ENCODE results near the gene VWCE.

VWCE gene

DNA sequence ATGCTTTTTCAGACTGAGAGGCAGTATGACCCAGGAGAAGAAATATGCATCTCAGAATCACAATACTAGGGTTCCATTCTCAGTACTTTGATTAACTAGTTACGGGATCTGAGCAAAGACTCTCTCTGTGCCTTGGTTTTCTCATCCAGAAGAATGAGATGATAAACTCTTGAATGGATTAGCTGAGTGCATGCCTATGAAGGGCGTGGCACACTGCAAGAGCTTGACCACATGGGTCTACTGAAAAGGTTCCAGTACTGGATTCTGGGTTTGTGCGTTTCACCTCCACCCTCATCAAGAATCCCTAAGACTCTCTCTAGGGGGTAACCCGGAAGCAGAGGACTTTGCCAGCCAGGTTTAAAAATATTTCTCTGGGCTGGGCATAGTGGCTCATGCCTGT is 28.5 kb downstream of the VWCE start:
- Histone ChIP-seq H3K9me3 (replicated peaks; ENCODE audit: insufficient read depth, low read length) (no peaks in the 10 kb centered on the region), H3K4me1 (ENCODE audit: low read length) (no peaks in the 10 kb centered on the region), H3K27me3 (replicated peaks; ENCODE audit: insufficient read depth, low read length) (no peaks in the 10 kb centered on the region), H3K9ac (ENCODE audit: low read length) (no peak overlapping the region), H3F3A (ENCODE audit: insufficient read depth, low read length) (no peaks in the 10 kb centered on the region), H3K36me3 (replicated peaks; ENCODE audit: insufficient read depth, low read length) (no peaks in the 10 kb centered on the region), H3K79me2 (ENCODE audit: low read length) (no peaks in the 10 kb centered on the region), H4K20me1 (ENCODE audit: insufficient read depth, low read length) (no peaks in the 10 kb centered on the region), H3K27ac (ENCODE audit: low read length) (no peak overlapping the region), H3K4me3 (ENCODE audit: low read length) (no peak overlapping the region), H2AFZ (ENCODE audit: low read length) (no peak overlapping the region), H3K4me2 (ENCODE audit: low read depth, low read length) (no peak overlapping the region), H3K9me2 (replicated peaks; ENCODE audit: insufficient read depth, low read length) (no peaks in the 10 kb centered on the region)
- TF ChIP-seq, protein P1, sequence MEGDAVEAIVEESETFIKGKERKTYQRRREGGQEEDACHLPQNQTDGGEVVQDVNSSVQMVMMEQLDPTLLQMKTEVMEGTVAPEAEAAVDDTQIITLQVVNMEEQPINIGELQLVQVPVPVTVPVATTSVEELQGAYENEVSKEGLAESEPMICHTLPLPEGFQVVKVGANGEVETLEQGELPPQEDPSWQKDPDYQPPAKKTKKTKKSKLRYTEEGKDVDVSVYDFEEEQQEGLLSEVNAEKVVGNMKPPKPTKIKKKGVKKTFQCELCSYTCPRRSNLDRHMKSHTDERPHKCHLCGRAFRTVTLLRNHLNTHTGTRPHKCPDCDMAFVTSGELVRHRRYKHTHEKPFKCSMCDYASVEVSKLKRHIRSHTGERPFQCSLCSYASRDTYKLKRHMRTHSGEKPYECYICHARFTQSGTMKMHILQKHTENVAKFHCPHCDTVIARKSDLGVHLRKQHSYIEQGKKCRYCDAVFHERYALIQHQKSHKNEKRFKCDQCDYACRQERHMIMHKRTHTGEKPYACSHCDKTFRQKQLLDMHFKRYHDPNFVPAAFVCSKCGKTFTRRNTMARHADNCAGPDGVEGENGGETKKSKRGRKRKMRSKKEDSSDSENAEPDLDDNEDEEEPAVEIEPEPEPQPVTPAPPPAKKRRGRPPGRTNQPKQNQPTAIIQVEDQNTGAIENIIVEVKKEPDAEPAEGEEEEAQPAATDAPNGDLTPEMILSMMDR (IDR thresholded peaks at IDR 0.05; ENCODE audit: low read length), result no peak
- TF ChIP-seq EZH2 (optimal IDR thresholded peaks at IDR 0.05; ENCODE audit: low read depth, low read length) (no peak), EZH2phosphoT487 (IDR thresholded peaks at IDR 0.05; ENCODE audit: low read length) (no peak)
- DNase-seq, result no peak

DNA sequence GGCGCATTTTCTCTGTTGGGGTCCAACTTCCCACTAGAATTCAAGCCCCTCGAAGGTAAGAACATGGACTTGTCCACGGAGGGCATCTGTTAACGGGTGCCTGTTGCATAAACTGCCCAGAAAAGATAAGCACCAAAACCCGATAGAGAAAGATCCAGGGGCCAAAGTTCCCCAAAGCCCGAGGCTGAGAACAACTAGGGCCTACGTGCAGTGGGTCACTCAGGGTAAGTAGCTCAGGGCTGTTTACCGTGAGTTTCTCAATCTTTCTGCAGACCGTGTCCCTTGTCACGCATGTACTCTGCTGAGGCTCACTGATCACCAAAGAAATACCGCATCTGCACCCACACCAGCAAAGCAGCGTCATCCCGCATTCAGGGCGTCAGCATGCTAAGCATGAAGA is 29.8 kb downstream of the VWCE start:
- Histone ChIP-seq H3K9me3 (replicated peaks; ENCODE audit: insufficient read depth, low read length) (no peaks in the 10 kb centered on the region), H3F3A (ENCODE audit: insufficient read depth, low read length) (no peaks in the 10 kb centered on the region), H4K20me1 (ENCODE audit: insufficient read depth, low read length) (no peaks in the 10 kb centered on the region), H3K9me2 (replicated peaks; ENCODE audit: insufficient read depth, low read length) (no peaks in the 10 kb centered on the region), H3K9ac (ENCODE audit: low read length) (no peak overlapping the region), H3K4me1 (ENCODE audit: low read length) (no peaks in the 10 kb centered on the region), H2AFZ (ENCODE audit: low read length) (no peak overlapping the region), H3K27me3 (replicated peaks; ENCODE audit: insufficient read depth, low read length) (no peaks in the 10 kb centered on the region), H3K4me3 (ENCODE audit: low read length) (no peak overlapping the region), H3K27ac (ENCODE audit: low read length) (no peak overlapping the region), H3K79me2 (ENCODE audit: low read length) (no peaks in the 10 kb centered on the region), H3K36me3 (replicated peaks; ENCODE audit: insufficient read depth, low read length) (no peaks in the 10 kb centered on the region), H3K4me2 (ENCODE audit: low read depth, low read length) (no peak overlapping the region)
- no peak for DNase-seq
- TF ChIP-seq EZH2 (optimal IDR thresholded peaks at IDR 0.05; ENCODE audit: low read depth, low read length) (no peak), EZH2phosphoT487 (IDR thresholded peaks at IDR 0.05; ENCODE audit: low read length) (no peak)
- TF ChIP-seq, protein P1 (IDR thresholded peaks at IDR 0.05; ENCODE audit: low read length), result no peak

DNA sequence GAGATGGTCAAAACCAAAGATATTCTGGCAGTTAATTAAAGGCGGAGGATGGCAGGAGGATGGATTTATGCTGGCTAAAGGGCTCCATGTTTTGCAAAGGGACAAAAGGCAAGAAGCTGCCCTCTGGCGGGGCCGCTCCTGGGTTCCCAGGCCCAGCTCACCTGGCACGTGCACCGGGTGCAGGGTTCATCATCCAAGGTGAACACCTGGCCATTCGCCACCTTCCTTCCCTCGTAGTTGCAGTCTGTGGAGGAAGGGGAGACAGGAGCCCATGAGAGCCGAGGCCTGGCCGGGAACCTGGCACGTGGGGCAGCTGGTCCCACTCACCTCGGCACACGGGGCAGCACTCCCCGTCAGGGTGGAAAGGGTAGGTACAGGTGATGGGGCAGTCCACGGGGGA is 30.3 kb downstream of the VWCE start:
- H2AFZ ChIP-seq (ENCODE audit: low read length), result no peak overlapping the region

More for the DNA sequence above, 30.3 kb downstream of the VWCE start:
- TF ChIP-seq EZH2phosphoT487 (IDR thresholded peaks at IDR 0.05; ENCODE audit: low read length) (no peak), EZH2 (optimal IDR thresholded peaks at IDR 0.05; ENCODE audit: low read depth, low read length) (no peak)
- TF ChIP-seq, protein P1 (IDR thresholded peaks at IDR 0.05; ENCODE audit: low read length), result no peak
- no peaks in the 10 kb centered on the region for H3K27me3 ChIP-seq (replicated peaks; ENCODE audit: insufficient read depth, low read length)
- no peak overlapping the region for H3K27ac ChIP-seq (ENCODE audit: low read length)
- H3K4me2 ChIP-seq (ENCODE audit: low read depth, low read length), result no peak overlapping the region
- H4K20me1 ChIP-seq (ENCODE audit: insufficient read depth, low read length), result no peaks in the 10 kb centered on the region
- no peaks in the 10 kb centered on the region for H3K4me1 ChIP-seq (ENCODE audit: low read length)
- no peak for DNase-seq
- no peaks in the 10 kb centered on the region for H3K36me3 ChIP-seq (replicated peaks; ENCODE audit: insufficient read depth, low read length)
- H3K9me3 ChIP-seq (replicated peaks; ENCODE audit: insufficient read depth, low read length), result no peaks in the 10 kb centered on the region
- no peaks in the 10 kb centered on the region for H3F3A ChIP-seq (ENCODE audit: insufficient read depth, low read length)
- no peaks in the 10 kb centered on the region for H3K9me2 ChIP-seq (replicated peaks; ENCODE audit: insufficient read depth, low read length)
- no peak overlapping the region for H3K4me3 ChIP-seq (ENCODE audit: low read length)
- no peaks in the 10 kb centered on the region for H3K79me2 ChIP-seq (ENCODE audit: low read length)
- H3K9ac ChIP-seq (ENCODE audit: low read length), result no peak overlapping the region

Data from MM.1S (cell line).